ENCODE data around the gene CFAP107. TPM values are rescaled to one million over a fixed set of nuclear protein-coding genes. Genes with fewer than 3 reads are reported as not detected.

CFAP107 gene
- total RNA-seq, 4 donors from 2014 or later, result not detected

GRCh38 chr1:12762766-12763165, 16.8 kb downstream of the CFAP107 start:
- intact Hi-C loops (cut with DNase I), result no loop called here
- no peak overlapping the region for H3K4me3 ChIP-seq
- no peak for DNase-seq
- no peaks in the 10 kb centered on the region for H3K9me3 ChIP-seq
- H3K4me1 ChIP-seq, result no peaks in the 10 kb centered on the region
- H3K27ac ChIP-seq, result no peak overlapping the region
- H3K27me3 ChIP-seq, result peaks cover 0 to 28% (median 0%) of the 10 kb centered on the region in 4 donors
- TF ChIP-seq POLR2A (IDR thresholded peaks at IDR 0.05), result no peak
- TF ChIP-seq CTCF (IDR thresholded peaks at IDR 0.05), result no peak
- H3K36me3 ChIP-seq, result no peaks in the 10 kb centered on the region
- WGBS, 2 donors, result 75 to 83% methylated on average over 5 to 7 of the region's 7 CpGs

DNA sequence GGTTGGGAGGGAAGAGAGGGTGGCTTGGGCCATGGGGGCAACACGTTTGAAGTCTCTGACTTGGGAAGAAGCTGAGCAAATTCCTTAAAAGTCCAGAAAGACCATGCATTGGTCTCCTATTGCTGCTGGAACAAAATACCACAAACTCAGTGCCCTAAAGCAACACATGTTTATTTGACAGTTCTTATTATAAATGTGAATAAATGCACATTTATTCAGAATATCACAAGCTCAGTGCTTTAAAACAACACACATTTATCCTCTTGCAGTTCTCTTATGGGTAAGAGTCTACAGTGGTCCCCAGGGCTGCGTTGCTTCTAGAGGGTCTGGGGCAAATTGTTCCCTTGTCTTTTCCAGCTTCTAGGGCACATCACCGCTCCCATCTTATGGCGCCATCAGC, 17.5 kb downstream of the CFAP107 start:
- no peak for DNase-seq
- WGBS, 2 donors, result 58 to 65% methylated on average over 4 of the region's 4 CpGs
- Histone ChIP-seq H3K27ac (no peak overlapping the region), H3K4me1 (no peaks in the 10 kb centered on the region), H3K4me3 (no peak overlapping the region), H3K36me3 (no peaks in the 10 kb centered on the region), H3K27me3 (peaks cover 0 to 25% (median 0%) of the 10 kb centered on the region in 4 donors), H3K9me3 (no peaks in the 10 kb centered on the region)
- intact Hi-C loops (cut with DNase I), result no loop called here
- TF ChIP-seq CTCF (IDR thresholded peaks at IDR 0.05) (no peak), POLR2A (IDR thresholded peaks at IDR 0.05) (no peak)

- peaks cover 0 to 25% (median 0%) of the 10 kb centered on the region in 4 donors for H3K27me3 ChIP-seq
- TF ChIP-seq POLR2A (IDR thresholded peaks at IDR 0.05) (no peak), CTCF (IDR thresholded peaks at IDR 0.05) (no peak)
- intact Hi-C loops (cut with DNase I), result no loop called here
- no peak overlapping the region for H3K27ac ChIP-seq
- DNase-seq, result no peak
- no peaks in the 10 kb centered on the region for H3K9me3 ChIP-seq
- 33 to 43% methylated on average over 1 to 5 of the region's 5 CpGs for WGBS, 2 donors
- H3K36me3 ChIP-seq, result no peaks in the 10 kb centered on the region
- no peak overlapping the region for H3K4me3 ChIP-seq
- H3K4me1 ChIP-seq, result no peaks in the 10 kb centered on the region
Observed at GRCh38 chr1:12764016-12764415, 18.0 kb downstream of the CFAP107 start.

- H3K36me3 ChIP-seq, result no peaks in the 10 kb centered on the region
- H3K4me3 ChIP-seq, result no peak overlapping the region
- DNase-seq, result no peak
- intact Hi-C loops (cut with DNase I), result no loop called here
- H3K27me3 ChIP-seq, result peaks cover 0 to 35% (median 0%) of the 10 kb centered on the region in 4 donors
- 0 to 24% methylated on average over 1 of the region's 2 CpGs for WGBS, 2 donors
- H3K27ac ChIP-seq, result no peak overlapping the region
- no peaks in the 10 kb centered on the region for H3K4me1 ChIP-seq
- H3K9me3 ChIP-seq, result no peaks in the 10 kb centered on the region
- no peak for TF ChIP-seq CTCF (IDR thresholded peaks at IDR 0.05)
- TF ChIP-seq POLR2A (IDR thresholded peaks at IDR 0.05), result no peak
Observed at GRCh38 chr1:12769031-12769430, 23.0 kb downstream of the CFAP107 start.

- H3K27ac ChIP-seq, result no peak overlapping the region
- H3K4me1 ChIP-seq, result no peaks in the 10 kb centered on the region
- H3K36me3 ChIP-seq, result no peaks in the 10 kb centered on the region
- H3K9me3 ChIP-seq, result no peaks in the 10 kb centered on the region
- no peak overlapping the region for H3K4me3 ChIP-seq
- H3K27me3 ChIP-seq, result peaks cover 0 to 35% (median 0%) of the 10 kb centered on the region in 4 donors
- no peak for DNase-seq
- intact Hi-C loops (cut with DNase I), result no loop called here
- no peak for TF ChIP-seq POLR2A (IDR thresholded peaks at IDR 0.05)
- no peak for TF ChIP-seq CTCF (IDR thresholded peaks at IDR 0.05)
- 17 to 44% methylated on average over 2 to 5 of the region's 7 CpGs for WGBS, 2 donors
Observed at GRCh38 chr1:12769976-12770505, 24.0 kb downstream of the CFAP107 start.

Data from esophagus squamous epithelium (tissue), 5 donors.